ENCODE data around the gene RBBP8NL. TPM values are rescaled to one million over a fixed set of nuclear protein-coding genes. Genes with fewer than 3 reads are reported as not detected.

RBBP8NL gene
- total and polyA plus RNA-seq, 2 donors (not counting 1 experiment from before 2014, with no cell fraction given), result not detected

DNA sequence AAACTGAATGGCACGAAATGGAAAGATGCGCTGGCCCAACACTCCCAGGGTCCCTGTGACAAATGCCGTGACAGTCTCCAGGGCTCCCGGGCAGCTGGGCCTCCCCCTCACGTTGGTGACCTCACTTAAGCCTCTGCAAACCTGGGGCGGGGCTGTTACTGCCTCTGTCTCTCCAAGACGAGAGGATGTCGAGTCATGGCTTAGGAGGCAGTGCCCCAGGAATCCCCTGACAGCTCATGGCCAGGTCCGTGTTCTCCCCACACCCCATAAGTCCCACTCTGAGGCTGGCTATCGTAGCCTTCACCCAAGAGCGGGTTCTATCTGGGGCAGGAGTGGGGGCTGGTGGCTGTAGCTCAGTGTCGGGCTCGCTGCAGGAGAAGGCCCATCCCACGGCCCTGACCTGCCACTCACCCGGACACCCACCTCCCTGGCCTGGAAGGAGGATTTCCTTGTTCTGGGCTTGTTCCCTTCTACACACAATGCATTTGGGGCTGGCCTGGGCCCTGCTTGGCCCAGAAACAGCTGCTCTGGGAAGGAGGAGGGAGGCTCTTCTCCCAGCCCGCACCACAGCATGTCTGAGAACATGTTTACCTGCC, 46.0 kb downstream of the RBBP8NL start:
- Histone ChIP-seq H3K4me3 (replicated peaks in 1 of 4; ENCODE audit: control extremely low read depth in 1 of 4, insufficient read depth in 1 of 4, low read depth in 3 of 4, low read length in 4 of 4) (no peak overlapping the region), H3K9ac (ENCODE audit: insufficient read depth, low read length) (no peak overlapping the region), H3K4me1 (ENCODE audit: control insufficient read depth, extremely low read depth, insufficient read depth, low read length) (peaks cover 14% of the 10 kb centered on the region), H3K9me3 (ENCODE audit: control insufficient read depth, insufficient read depth, low read depth, low read length) (no peaks in the 10 kb centered on the region), H3K27me3 (ENCODE audit: control insufficient read depth, insufficient read depth, low read length) (no peaks in the 10 kb centered on the region), H3K36me3 (ENCODE audit: control insufficient read depth, insufficient read depth, low read length) (peaks cover 10% of the 10 kb centered on the region), H3K79me2 (ENCODE audit: control insufficient read depth, insufficient read depth, low read length) (peaks cover 19% of the 10 kb centered on the region), H2AFZ (ENCODE audit: low read length) (no peak overlapping the region), H4K20me1 (ENCODE audit: control insufficient read depth, extremely low read depth, insufficient read depth, low read length) (no peaks in the 10 kb centered on the region), H3K4me2 (ENCODE audit: extremely low read depth, insufficient read depth, low read length) (no peak overlapping the region), H3K27ac (ENCODE audit: insufficient read depth, low read length) (peak overlapping the region; percentile 68)
- no peak for TF ChIP-seq EZH2 (IDR thresholded peaks at IDR 0.05; ENCODE audit: low read length, missing control alignments)
- TF ChIP-seq, protein P1, sequence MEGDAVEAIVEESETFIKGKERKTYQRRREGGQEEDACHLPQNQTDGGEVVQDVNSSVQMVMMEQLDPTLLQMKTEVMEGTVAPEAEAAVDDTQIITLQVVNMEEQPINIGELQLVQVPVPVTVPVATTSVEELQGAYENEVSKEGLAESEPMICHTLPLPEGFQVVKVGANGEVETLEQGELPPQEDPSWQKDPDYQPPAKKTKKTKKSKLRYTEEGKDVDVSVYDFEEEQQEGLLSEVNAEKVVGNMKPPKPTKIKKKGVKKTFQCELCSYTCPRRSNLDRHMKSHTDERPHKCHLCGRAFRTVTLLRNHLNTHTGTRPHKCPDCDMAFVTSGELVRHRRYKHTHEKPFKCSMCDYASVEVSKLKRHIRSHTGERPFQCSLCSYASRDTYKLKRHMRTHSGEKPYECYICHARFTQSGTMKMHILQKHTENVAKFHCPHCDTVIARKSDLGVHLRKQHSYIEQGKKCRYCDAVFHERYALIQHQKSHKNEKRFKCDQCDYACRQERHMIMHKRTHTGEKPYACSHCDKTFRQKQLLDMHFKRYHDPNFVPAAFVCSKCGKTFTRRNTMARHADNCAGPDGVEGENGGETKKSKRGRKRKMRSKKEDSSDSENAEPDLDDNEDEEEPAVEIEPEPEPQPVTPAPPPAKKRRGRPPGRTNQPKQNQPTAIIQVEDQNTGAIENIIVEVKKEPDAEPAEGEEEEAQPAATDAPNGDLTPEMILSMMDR (conservative IDR thresholded peaks at IDR 0.05 in 1 of 2, IDR thresholded peaks at IDR 0.05 in 1 of 2; ENCODE audit: low read depth in 1 of 2, low read length in 2 of 2), result no peak
- DNase-seq (ENCODE audit: low read depth in 2 of 2), result peak in 1 of 2 donors; percentile 75

- H3K36me3 ChIP-seq (ENCODE audit: control insufficient read depth, insufficient read depth, low read length), result peaks cover 9% of the 10 kb centered on the region
- no peaks in the 10 kb centered on the region for H3K27me3 ChIP-seq (ENCODE audit: control insufficient read depth, insufficient read depth, low read length)
- H3K9me3 ChIP-seq (ENCODE audit: control insufficient read depth, insufficient read depth, low read depth, low read length), result no peaks in the 10 kb centered on the region
- H2AFZ ChIP-seq (ENCODE audit: low read length), result no peak overlapping the region
- H3K4me3 ChIP-seq (replicated peaks in 1 of 4; ENCODE audit: control extremely low read depth in 1 of 4, insufficient read depth in 1 of 4, low read depth in 3 of 4, low read length in 4 of 4), result no peak overlapping the region
- H3K79me2 ChIP-seq (ENCODE audit: control insufficient read depth, insufficient read depth, low read length), result no peaks in the 10 kb centered on the region
- peak in 1 of 2 donors; percentile 25 for DNase-seq (ENCODE audit: low read depth in 2 of 2)
- H3K27ac ChIP-seq (ENCODE audit: insufficient read depth, low read length), result no peak overlapping the region
- TF ChIP-seq, protein P1 (conservative IDR thresholded peaks at IDR 0.05 in 1 of 2, IDR thresholded peaks at IDR 0.05 in 1 of 2; ENCODE audit: low read depth in 1 of 2, low read length in 2 of 2), result no peak
- TF ChIP-seq EZH2 (IDR thresholded peaks at IDR 0.05; ENCODE audit: low read length, missing control alignments), result no peak
- no peak overlapping the region for H3K9ac ChIP-seq (ENCODE audit: insufficient read depth, low read length)
- no peaks in the 10 kb centered on the region for H4K20me1 ChIP-seq (ENCODE audit: control insufficient read depth, extremely low read depth, insufficient read depth, low read length)
- peaks cover 29% of the 10 kb centered on the region for H3K4me1 ChIP-seq (ENCODE audit: control insufficient read depth, extremely low read depth, insufficient read depth, low read length)
- H3K4me2 ChIP-seq (ENCODE audit: extremely low read depth, insufficient read depth, low read length), result no peak overlapping the region
Observed at GRCh38 chr20:62378215-62378614, 49.1 kb downstream of the RBBP8NL start.

- no peaks in the 10 kb centered on the region for H4K20me1 ChIP-seq (ENCODE audit: control insufficient read depth, extremely low read depth, insufficient read depth, low read length)
- DNase-seq (ENCODE audit: low read depth in 2 of 2), result no peak
- H3K79me2 ChIP-seq (ENCODE audit: control insufficient read depth, insufficient read depth, low read length), result no peaks in the 10 kb centered on the region
- TF ChIP-seq, protein P1 (conservative IDR thresholded peaks at IDR 0.05 in 1 of 2, IDR thresholded peaks at IDR 0.05 in 1 of 2; ENCODE audit: low read depth in 1 of 2, low read length in 2 of 2), result no peak
- TF ChIP-seq EZH2 (IDR thresholded peaks at IDR 0.05; ENCODE audit: low read length, missing control alignments), result no peak
- H3K4me3 ChIP-seq (replicated peaks in 1 of 4; ENCODE audit: control extremely low read depth in 1 of 4, insufficient read depth in 1 of 4, low read depth in 3 of 4, low read length in 4 of 4), result no peak overlapping the region
- peaks cover 9% of the 10 kb centered on the region for H3K36me3 ChIP-seq (ENCODE audit: control insufficient read depth, insufficient read depth, low read length)
- no peaks in the 10 kb centered on the region for H3K27me3 ChIP-seq (ENCODE audit: control insufficient read depth, insufficient read depth, low read length)
- H3K27ac ChIP-seq (ENCODE audit: insufficient read depth, low read length), result no peak overlapping the region
- peaks cover 29% of the 10 kb centered on the region for H3K4me1 ChIP-seq (ENCODE audit: control insufficient read depth, extremely low read depth, insufficient read depth, low read length)
- H3K9ac ChIP-seq (ENCODE audit: insufficient read depth, low read length), result no peak overlapping the region
- no peak overlapping the region for H3K4me2 ChIP-seq (ENCODE audit: extremely low read depth, insufficient read depth, low read length)
- H2AFZ ChIP-seq (ENCODE audit: low read length), result no peak overlapping the region
- H3K9me3 ChIP-seq (ENCODE audit: control insufficient read depth, insufficient read depth, low read depth, low read length), result no peaks in the 10 kb centered on the region
Observed at GRCh38 chr20:62377615-62378178, 49.6 kb downstream of the RBBP8NL start.

All from fibroblast of lung (primary cell).